ENCODE results near the gene IGFL1.
"Not testable (repeated sequence)": the region's sequence is repeated elsewhere in the genome, so short reads cannot be mapped to it uniquely, and the experiment has no call there.

IGFL1 gene

DNA sequence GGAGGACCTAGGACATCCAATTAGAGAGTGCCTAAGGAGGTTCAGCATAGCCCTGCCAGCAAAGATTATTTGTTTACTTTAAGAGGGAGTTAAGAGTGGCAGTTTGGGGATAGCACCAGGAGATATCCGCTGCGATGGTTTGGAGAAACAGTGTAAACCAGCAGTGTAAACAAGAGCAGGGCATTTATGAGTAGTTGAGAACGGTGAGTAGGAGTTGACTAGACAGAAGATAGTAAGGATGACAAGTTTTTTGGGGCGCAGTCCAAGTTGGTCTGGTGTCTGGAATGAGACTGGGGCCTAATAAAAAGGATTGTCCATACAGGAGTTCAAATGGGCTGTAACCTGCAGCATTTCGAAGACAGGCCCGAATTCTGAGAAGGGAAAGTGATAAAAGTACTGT is 44.4 kb downstream of the IGFL1 start:
- not testable (repeated sequence) for DNase-seq

DNA sequence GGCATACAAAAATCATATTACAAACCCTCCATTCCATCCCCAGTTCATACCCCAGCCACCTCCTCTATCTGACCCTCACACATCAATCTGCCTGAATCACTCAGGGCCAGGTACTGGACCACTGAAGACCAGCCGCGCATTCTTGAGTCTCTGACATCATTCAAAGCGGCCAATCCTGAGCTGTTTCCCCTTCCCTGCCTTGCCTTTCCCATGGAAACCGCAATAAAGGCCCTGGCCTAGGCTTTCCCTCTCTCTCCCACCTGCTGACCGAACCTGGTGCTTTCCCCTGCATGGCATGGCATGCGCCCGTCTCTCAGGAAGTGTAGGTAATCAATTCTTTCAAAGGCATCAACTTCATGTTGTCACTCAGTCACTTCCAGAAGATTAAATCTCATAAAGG is 49.6 kb downstream of the IGFL1 start:
- no peak for DNase-seq

Data from central memory CD4-positive, alpha-beta T cell (primary cell).